ENCODE data around the gene PPP1R14B. TPM values are rescaled to one million over a fixed set of nuclear protein-coding genes. Genes with fewer than 3 reads are reported as not detected.

The PPP1R14B gene
- total and polyA plus RNA-seq, 4 donors, result 22.5 to 127 (median 122) TPM

DNA sequence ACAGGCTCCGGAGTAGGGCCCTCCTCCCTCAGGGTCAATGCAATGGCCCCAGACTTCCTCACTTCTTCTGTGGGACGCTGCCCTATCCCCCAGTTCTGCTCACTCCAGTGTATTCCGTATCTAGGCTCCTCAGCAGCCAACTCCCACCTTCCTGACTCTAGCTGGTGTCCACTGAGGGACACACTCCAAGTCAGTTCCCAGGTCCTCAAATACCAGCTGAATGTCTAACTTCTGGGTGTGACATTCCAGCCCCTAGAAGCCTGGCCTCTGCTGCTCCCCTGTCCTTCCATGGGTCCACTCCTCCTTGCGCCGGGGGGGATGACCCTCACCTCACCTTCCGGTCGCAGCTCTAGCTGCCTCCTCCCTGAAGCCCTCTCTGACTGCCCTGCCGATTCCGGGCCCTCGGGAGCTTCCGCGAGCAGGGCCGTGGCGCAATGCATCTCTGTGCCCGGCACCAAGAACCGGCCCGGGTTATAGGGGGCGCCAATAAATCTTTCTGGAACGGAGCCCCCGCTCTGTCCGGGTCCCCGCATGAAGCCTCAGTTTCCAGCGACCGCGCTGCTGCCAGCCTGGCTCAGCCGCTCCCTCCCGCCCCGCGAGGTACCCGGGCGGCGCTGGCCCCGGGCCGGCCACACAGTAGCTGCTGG lies 22.3 kb upstream of the PPP1R14B start:
- no peak for DNase-seq (ENCODE audit: low read depth in 4 of 6, low spot score in 6 of 6)
- Histone ChIP-seq H3K4me3 (ENCODE audit: low read depth, low read length) (peak overlapping the region; percentile 57), H3K27me3 (ENCODE audit: control insufficient read depth, insufficient read depth, low read length) (no peaks in the 10 kb centered on the region), H3K36me3 (ENCODE audit: control insufficient read depth, insufficient read depth, low read length) (peaks cover 54% of the 10 kb centered on the region), H3K27ac (ENCODE audit: low read depth, low read length) (peak overlapping the region; percentile 98), H3K4me1 (ENCODE audit: control insufficient read depth, insufficient read depth, low read length) (peaks cover 48% of the 10 kb centered on the region), H3K9me3 (ENCODE audit: control insufficient read depth, insufficient read depth, low read length) (no peaks in the 10 kb centered on the region)
- WGBS (ENCODE audit: insufficient coverage), result 2% methylated on average over 34 of the region's 34 CpGs

- peak overlapping the region; percentile 98 for H3K27ac ChIP-seq (ENCODE audit: low read depth, low read length)
- no peaks in the 10 kb centered on the region for H3K27me3 ChIP-seq (ENCODE audit: control insufficient read depth, insufficient read depth, low read length)
- H3K36me3 ChIP-seq (ENCODE audit: control insufficient read depth, insufficient read depth, low read length), result peaks cover 56% of the 10 kb centered on the region
- H3K4me1 ChIP-seq (ENCODE audit: control insufficient read depth, insufficient read depth, low read length), result peaks cover 50% of the 10 kb centered on the region
- 73% methylated on average over 22 of the region's 23 CpGs for WGBS (ENCODE audit: insufficient coverage)
- H3K4me3 ChIP-seq (ENCODE audit: low read depth, low read length), result peak overlapping the region; percentile 57
- H3K9me3 ChIP-seq (ENCODE audit: control insufficient read depth, insufficient read depth, low read length), result no peaks in the 10 kb centered on the region
- peak in 1 of 6 donors; percentile 49 for DNase-seq (ENCODE audit: low read depth in 4 of 6, low spot score in 6 of 6)
These were observed 21.5 kb upstream of the PPP1R14B start for GRCh38 chr11:64268025-64268892.

- no peak overlapping the region for H3K27ac ChIP-seq (ENCODE audit: low read depth, low read length)
- 75% methylated on average over 18 of the region's 27 CpGs for WGBS (ENCODE audit: insufficient coverage)
- peaks cover 47% of the 10 kb centered on the region for H3K4me1 ChIP-seq (ENCODE audit: control insufficient read depth, insufficient read depth, low read length)
- H3K4me3 ChIP-seq (ENCODE audit: low read depth, low read length), result no peak overlapping the region
- no peaks in the 10 kb centered on the region for H3K27me3 ChIP-seq (ENCODE audit: control insufficient read depth, insufficient read depth, low read length)
- H3K36me3 ChIP-seq (ENCODE audit: control insufficient read depth, insufficient read depth, low read length), result peaks cover 64% of the 10 kb centered on the region
- no peaks in the 10 kb centered on the region for H3K9me3 ChIP-seq (ENCODE audit: control insufficient read depth, insufficient read depth, low read length)
- no peak for DNase-seq (ENCODE audit: low read depth in 4 of 6, low spot score in 6 of 6)
These were observed 20.6 kb upstream of the PPP1R14B start for GRCh38 chr11:64267207-64267945.

- Histone ChIP-seq H3K4me1 (ENCODE audit: control insufficient read depth, insufficient read depth, low read length) (peaks cover 36% of the 10 kb centered on the region), H3K27me3 (ENCODE audit: control insufficient read depth, insufficient read depth, low read length) (no peaks in the 10 kb centered on the region), H3K27ac (ENCODE audit: low read depth, low read length) (no peak overlapping the region), H3K4me3 (ENCODE audit: low read depth, low read length) (no peak overlapping the region), H3K9me3 (ENCODE audit: control insufficient read depth, insufficient read depth, low read length) (no peaks in the 10 kb centered on the region), H3K36me3 (ENCODE audit: control insufficient read depth, insufficient read depth, low read length) (peaks cover 70% of the 10 kb centered on the region)
- 91% methylated on average over 12 of the region's 15 CpGs for WGBS (ENCODE audit: insufficient coverage)
- no peak for DNase-seq (ENCODE audit: low read depth in 4 of 6, low spot score in 6 of 6)
These were observed 19.6 kb upstream of the PPP1R14B start for GRCh38 chr11:64266339-64266738.

GRCh38 chr11:64265176-64266160 lies 18.7 kb upstream of the PPP1R14B start:
- Histone ChIP-seq H3K27me3 (ENCODE audit: control insufficient read depth, insufficient read depth, low read length) (no peaks in the 10 kb centered on the region), H3K4me3 (ENCODE audit: low read depth, low read length) (no peak overlapping the region), H3K4me1 (ENCODE audit: control insufficient read depth, insufficient read depth, low read length) (peaks cover 32% of the 10 kb centered on the region), H3K9me3 (ENCODE audit: control insufficient read depth, insufficient read depth, low read length) (no peaks in the 10 kb centered on the region), H3K27ac (ENCODE audit: low read depth, low read length) (no peak overlapping the region), H3K36me3 (ENCODE audit: control insufficient read depth, insufficient read depth, low read length) (peaks cover 73% of the 10 kb centered on the region)
- 94% methylated on average over 35 of the region's 35 CpGs for WGBS (ENCODE audit: insufficient coverage)
- DNase-seq (ENCODE audit: low read depth in 4 of 6, low spot score in 6 of 6), result no peak

- DNase-seq (ENCODE audit: low read depth in 4 of 6, low spot score in 6 of 6), result no peak
- no peak overlapping the region for H3K4me3 ChIP-seq (ENCODE audit: low read depth, low read length)
- no peaks in the 10 kb centered on the region for H3K27me3 ChIP-seq (ENCODE audit: control insufficient read depth, insufficient read depth, low read length)
- H3K27ac ChIP-seq (ENCODE audit: low read depth, low read length), result no peak overlapping the region
- H3K4me1 ChIP-seq (ENCODE audit: control insufficient read depth, insufficient read depth, low read length), result peaks cover 24% of the 10 kb centered on the region
- 69% methylated on average over 10 of the region's 10 CpGs for WGBS (ENCODE audit: insufficient coverage)
- no peaks in the 10 kb centered on the region for H3K9me3 ChIP-seq (ENCODE audit: control insufficient read depth, insufficient read depth, low read length)
- peaks cover 80% of the 10 kb centered on the region for H3K36me3 ChIP-seq (ENCODE audit: control insufficient read depth, insufficient read depth, low read length)
These were observed 17.7 kb upstream of the PPP1R14B start for GRCh38 chr11:64264371-64264852.

DNA sequence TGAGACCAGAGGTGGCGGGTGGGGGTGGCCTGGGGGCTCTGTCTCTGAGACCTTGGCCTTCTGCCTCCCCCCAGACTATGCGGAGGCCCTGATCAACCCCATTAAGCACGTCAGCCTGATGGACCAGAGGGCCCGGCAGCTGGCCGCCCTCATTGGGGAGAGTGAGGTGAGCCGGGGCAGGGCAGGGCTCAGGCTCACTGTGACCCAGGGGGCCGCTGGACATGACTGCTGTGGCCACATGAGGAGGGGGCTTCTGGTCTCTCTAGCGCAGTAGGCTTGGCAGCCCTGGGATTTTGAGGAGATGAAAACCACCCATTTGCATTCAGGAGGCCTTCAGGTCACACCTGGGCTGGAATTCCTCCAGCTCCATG lies 17.2 kb upstream of the PPP1R14B start:
- H3K4me3 ChIP-seq (ENCODE audit: low read depth, low read length), result no peak overlapping the region
- no peak overlapping the region for H3K27ac ChIP-seq (ENCODE audit: low read depth, low read length)
- no peaks in the 10 kb centered on the region for H3K9me3 ChIP-seq (ENCODE audit: control insufficient read depth, insufficient read depth, low read length)
- peaks cover 20% of the 10 kb centered on the region for H3K4me1 ChIP-seq (ENCODE audit: control insufficient read depth, insufficient read depth, low read length)
- H3K27me3 ChIP-seq (ENCODE audit: control insufficient read depth, insufficient read depth, low read length), result no peaks in the 10 kb centered on the region
- no peak for DNase-seq (ENCODE audit: low read depth in 4 of 6, low spot score in 6 of 6)
- H3K36me3 ChIP-seq (ENCODE audit: control insufficient read depth, insufficient read depth, low read length), result peaks cover 85% of the 10 kb centered on the region
- 79% methylated on average over 7 of the region's 8 CpGs for WGBS (ENCODE audit: insufficient coverage)

GRCh38 chr11:64263021-64263946 lies 16.5 kb upstream of the PPP1R14B start:
- Histone ChIP-seq H3K27me3 (ENCODE audit: control insufficient read depth, insufficient read depth, low read length) (no peaks in the 10 kb centered on the region), H3K4me3 (ENCODE audit: low read depth, low read length) (no peak overlapping the region), H3K4me1 (ENCODE audit: control insufficient read depth, insufficient read depth, low read length) (peaks cover 14% of the 10 kb centered on the region), H3K9me3 (ENCODE audit: control insufficient read depth, insufficient read depth, low read length) (no peaks in the 10 kb centered on the region), H3K27ac (ENCODE audit: low read depth, low read length) (no peak overlapping the region), H3K36me3 (ENCODE audit: control insufficient read depth, insufficient read depth, low read length) (peaks cover 88% of the 10 kb centered on the region)
- no peak for DNase-seq (ENCODE audit: low read depth in 4 of 6, low spot score in 6 of 6)
- WGBS (ENCODE audit: insufficient coverage), result 75% methylated on average over 28 of the region's 29 CpGs

Data from spinal cord (tissue), 10 donors.